Testis (tissue), 2 donors: ENCODE data around the gene UNC13D.

Experiments used
- CTCF ChIP-seq, 3 experiments: fragments of 450-650 bp in 2 of 3; fragments of 200-600 bp in 1 of 3; sonication (generic) in 1 of 3; IDR thresholded peaks; one replicate each; pipeline ENCODE4 v1.5.1; 2016 to 2019; ENCODE audit warnings: antibody characterized with exemption in 3 of 3, mild to moderate bottlenecking in 2 of 3, moderate library complexity in 1 of 3
- POLR2A ChIP-seq: fragments of 450-650 bp; IDR thresholded peaks from one replicate; pipeline ENCODE4 v1.6.1; 2017; ENCODE audit warnings: antibody characterized with exemption, mild to moderate bottlenecking, moderate library complexity

DNA sequence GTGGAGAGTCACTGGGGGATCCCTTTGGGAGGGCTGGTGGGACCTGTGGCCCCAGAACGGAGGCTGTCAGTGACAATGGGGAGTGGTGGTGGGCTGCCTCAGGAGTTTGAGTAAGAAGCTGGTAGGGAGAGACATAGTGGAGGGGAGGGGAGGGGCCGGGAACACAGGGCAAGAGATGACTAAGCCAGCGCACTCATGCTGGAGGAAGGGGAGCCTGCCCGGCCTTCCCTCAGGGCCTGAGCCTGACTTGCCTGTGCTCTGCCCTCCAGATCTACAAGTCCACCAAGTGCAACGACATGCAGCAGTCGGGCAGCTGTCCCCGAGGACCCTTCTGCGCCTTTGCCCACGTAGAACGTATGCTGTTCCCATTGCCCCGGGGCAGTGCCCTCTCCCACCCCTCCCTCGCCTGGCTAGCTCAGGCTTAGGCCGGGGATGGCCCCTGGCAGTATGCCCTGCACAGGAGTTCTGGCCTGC lies 29.3 kb downstream of the UNC13D start:
- no peak for TF ChIP-seq CTCF (IDR thresholded peaks at IDR 0.05)
- TF ChIP-seq POLR2A: no peak
